Fibroblast of lung (primary cell): ENCODE results near the gene N4BP2L1.

Experiments
- CTCF ChIP-seq, 2 donors: IDR thresholded peaks in 1 of 2; conservative IDR thresholded peaks in 1 of 2; 1 replicate in 1 of 2; 2 replicates in 1 of 2; pipeline ENCODE4 v1.5.1; 2011 to 2012; ENCODE audit warnings: low read length in 2 of 2, control low read depth in 1 of 2, inconsistent platforms in 1 of 2, low read depth in 1 of 2, mild to moderate bottlenecking in 1 of 2
- EZH2 ChIP-seq: IDR thresholded peaks from 2 replicates; pipeline ENCODE4 v1.5.1; 2012; ENCODE audit warnings: low read length, control low read depth, mild to moderate bottlenecking; ENCODE audit errors: missing control alignments

GRCh38 chr13:32354040-32354439, 73.9 kb downstream of the N4BP2L1 start:
- TF ChIP-seq CTCF (conservative IDR thresholded peaks at IDR 0.05 in 1 of 2, IDR thresholded peaks at IDR 0.05 in 1 of 2; ENCODE audit: low read depth in 1 of 2, low read length in 2 of 2) (no peak), EZH2 (no peak)
